ENCODE results near the gene DDX52. TPM values are rescaled to one million over a fixed set of nuclear protein-coding genes. Genes with fewer than 3 reads are reported as not detected.

Gene DDX52
- total and polyA plus RNA-seq, 2 experiments from 2014 or later: 46.2 to 61.3 TPM

GRCh38 chr17:37664214-37664613, 21.0 kb upstream of the DDX52 start:
- Mint-ChIP-seq H3K36me3 (ENCODE audit: low read depth) (no peaks in the 10 kb centered on the region), H3K9me3 (no peaks in the 10 kb centered on the region), H3K27me3 (ENCODE audit: insufficient read depth, low read depth, poor library complexity) (no peaks in the 10 kb centered on the region), H3K4me3 (no peak overlapping the region), H3K27ac (no peak overlapping the region), H3K4me1 (peaks cover 22% of the 10 kb centered on the region)
- DNase-seq (ENCODE audit: low spot score) (no peak), ATAC-seq (no peak)
- Histone ChIP-seq H3K27ac (ENCODE audit: low read depth) (no peak overlapping the region), H2AFZ (no peak overlapping the region), H3F3A (replicated peaks; ENCODE audit: low read depth) (no peaks in the 10 kb centered on the region), H3K4me2 (no peak overlapping the region), H3K36me3 (ENCODE audit: insufficient read depth) (no peaks in the 10 kb centered on the region), H3K27me3 (ENCODE audit: insufficient read depth) (no peaks in the 10 kb centered on the region), H4K20me1 (replicated peaks; ENCODE audit: insufficient read depth) (no peaks in the 10 kb centered on the region), H3K79me2 (replicated peaks; ENCODE audit: insufficient read depth) (no peaks in the 10 kb centered on the region), H3K4me3 (no peak overlapping the region), H3K9me2 (ENCODE audit: insufficient read depth) (no peaks in the 10 kb centered on the region), H3K4me1 (ENCODE audit: insufficient read depth) (peaks cover 20% of the 10 kb centered on the region)
- TF ChIP-seq ETS1 (IDR thresholded peaks at IDR 0.05): no peak
- TF ChIP-seq EZH2 (IDR thresholded peaks at IDR 0.05; ENCODE audit: low read depth, unreplicated experiment): no peak
- TF ChIP-seq JUNB (IDR thresholded peaks at IDR 0.05; ENCODE audit: unreplicated experiment): no peak
- TF ChIP-seq ZNF331 (CRISPR knock-in tag; IDR thresholded peaks at IDR 0.05; ENCODE audit: low read depth): no peak
- TF ChIP-seq ZNF114 (CRISPR knock-in tag; IDR thresholded peaks at IDR 0.05): no peak
- TF ChIP-seq POLR2AphosphoS5 (IDR thresholded peaks at IDR 0.05; ENCODE audit: low read depth): no peak
- no peak for TF ChIP-seq CREB1 (CRISPR knock-in tag; IDR thresholded peaks at IDR 0.05; ENCODE audit: low read depth)
- TF ChIP-seq NANOG (IDR thresholded peaks at IDR 0.05; ENCODE audit: borderline replicate concordance): no peak
- TF ChIP-seq STAT1 (IDR thresholded peaks at IDR 0.05; ENCODE audit: unreplicated experiment): no peak
- TF ChIP-seq EZH2phosphoT487 (IDR thresholded peaks at IDR 0.05; ENCODE audit: unreplicated experiment): no peak
- TF ChIP-seq REST (IDR thresholded peaks at IDR 0.05; ENCODE audit: unreplicated experiment): no peak
- no peak for TF ChIP-seq ZNF462 (CRISPR knock-in tag; IDR thresholded peaks at IDR 0.05)
- no peak for TF ChIP-seq CTCF (conservative IDR thresholded peaks at IDR 0.05; ENCODE audit: low read depth in 2 of 2)

All from GM23338 (cell line).